ENCODE measurements around the gene SPATA2L.

- no peak for TF ChIP-seq CTCF (IDR thresholded peaks at IDR 0.05)
- TF ChIP-seq POLR2A (IDR thresholded peaks at IDR 0.05): no peak
Measured at GRCh38 chr16:89732142-89732917, 30.8 kb upstream of the SPATA2L start.
